Naive thymus-derived CD4-positive, alpha-beta T cell (primary cell): Measurements from ENCODE around the gene PITPNM1. TPM values are rescaled to one million over a fixed set of nuclear protein-coding genes. Genes with fewer than 3 reads are reported as not detected.
A peak's percentile ranks its signal among the peaks of the same experiment; 100 is the strongest.

Experiments
- ATAC-seq: fragments of 150-1000 bp; cut with Tn5 transposase; 2 replicates; pipeline ENCODE4 v1.10.0; 2021; ENCODE audit warnings: mild to moderate bottlenecking, moderate library complexity
- CTCF ChIA-PET: fragments of 350-600 bp; sonication (Branson Sonifier 250); formaldehyde crosslinking; loops from one replicate; lab custom pipeline; 2021; ENCODE audit warnings: antibody characterized with exemption; lab: Charles Lee
- POLR2A ChIA-PET: fragments of 350-600 bp; sonication (Branson Sonifier 250); formaldehyde crosslinking; loops from one replicate; lab custom pipeline; 2021; ENCODE audit warnings: antibody characterized with exemption, inconsistent platforms; lab: Charles Lee
- DNase-seq, 9 donors: peaks; one replicate each; pipeline versions ENCODE4 v3.0.0 to v3.0.0-alpha.2; 2020 to 2022; ENCODE audit warnings: mixed read lengths in 1 of 9
- H3K27ac ChIP-seq: one replicate; pipeline ENCODE4 v1.7.0; 2013; ENCODE audit warnings: mild to moderate bottlenecking, low read depth, low read length, moderate library complexity
- H3K27me3 ChIP-seq, 2 donors: one replicate each; pipeline ENCODE4 v1.7.0; 2013; ENCODE audit warnings: low read length in 2 of 2, mild to moderate bottlenecking in 2 of 2, moderate library complexity in 2 of 2; ENCODE audit not compliant: control insufficient read depth in 2 of 2, insufficient read depth in 2 of 2
- H3K36me3 ChIP-seq, 3 experiments: 1 replicate in 2 of 3; 2 replicates in 1 of 3; pipeline ENCODE4 v1.7.0; 2013; ENCODE audit warnings: low read length in 3 of 3, mild to moderate bottlenecking in 3 of 3, moderate library complexity in 1 of 3; ENCODE audit not compliant: insufficient read depth in 3 of 3, control insufficient read depth in 2 of 3
- H3K4me1 ChIP-seq, 2 donors: one replicate each; pipeline ENCODE4 v1.7.0; 2013; ENCODE audit warnings: low read length in 2 of 2, mild to moderate bottlenecking in 2 of 2, moderate library complexity in 1 of 2; ENCODE audit not compliant: control insufficient read depth in 2 of 2, insufficient read depth in 2 of 2
- H3K4me3 ChIP-seq: 2 replicates; pipeline ENCODE4 v1.7.0; 2013; ENCODE audit warnings: mild to moderate bottlenecking, low read length
- H3K9me3 ChIP-seq, 3 experiments: 1 replicate in 2 of 3; 2 replicates in 1 of 3; pipeline ENCODE4 v1.7.0; 2013; ENCODE audit warnings: low read length in 3 of 3; ENCODE audit not compliant: control insufficient read depth in 2 of 3
- H3K27ac Mint-ChIP-seq, 9 donors: one replicate each; pipeline ENCODE4 v1.8.0; 2020 to 2022; ENCODE audit warnings: mixed read lengths in 9 of 9, mild to moderate bottlenecking in 8 of 9, moderate library complexity in 5 of 9, inconsistent platforms in 2 of 9
- H3K27me3 Mint-ChIP-seq, 5 donors: one replicate each; pipeline ENCODE4 v1.8.0; 2021 to 2022; ENCODE audit warnings: mixed read lengths in 5 of 5, mild to moderate bottlenecking in 1 of 5
- H3K36me3 Mint-ChIP-seq, 5 donors: one replicate each; pipeline ENCODE4 v1.8.0; 2020 to 2022; ENCODE audit warnings: mixed read lengths in 5 of 5, mild to moderate bottlenecking in 3 of 5, inconsistent platforms in 1 of 5
- H3K4me1 Mint-ChIP-seq, 7 donors: one replicate each; pipeline ENCODE4 v1.8.0; 2020 to 2022; ENCODE audit warnings: mixed read lengths in 7 of 7, mild to moderate bottlenecking in 3 of 7, inconsistent platforms in 1 of 7
- H3K4me3 Mint-ChIP-seq, 10 donors: one replicate each; pipeline ENCODE4 v1.8.0; 2020 to 2022; ENCODE audit warnings: mild to moderate bottlenecking in 10 of 10, mixed read lengths in 10 of 10, moderate library complexity in 6 of 10, inconsistent platforms in 2 of 10
- H3K9me3 Mint-ChIP-seq, 11 donors: one replicate each; pipeline ENCODE4 v1.8.0; 2020 to 2022; ENCODE audit warnings: mixed read lengths in 11 of 11, mild to moderate bottlenecking in 4 of 11, inconsistent platforms in 1 of 11, moderate library complexity in 1 of 11
- intact Hi-C, 2 donors: fragments of 100-400 bp; cut with micrococcal nuclease; formaldehyde crosslinking; loops; one replicate each; pipeline ENCODE4 v1.15.1; 2023
- polyA plus RNA-seq, 2 donors: library from polyadenylated mRNA; unstranded; fragments of 300-500 nt; fragmentation: Illumina TruSeq; gene quantifications; one replicate each; pipeline ENCODE4 v1.2.3, GENCODE V29; 2021
- total RNA-seq, 6 experiments: library from RNA in 5 of 6; stranded (reverse) in 5 of 6; gene quantifications; 1 replicate in 5 of 6; 2 replicates in 1 of 6; pipeline ENCODE4 v1.2.3 and lab custom pipeline; 2021 to 2026

Gene PITPNM1
- total and polyA plus RNA-seq, 7 experiments from 2014 or later: 9.5 to 133 (median 92.4) TPM

DNA sequence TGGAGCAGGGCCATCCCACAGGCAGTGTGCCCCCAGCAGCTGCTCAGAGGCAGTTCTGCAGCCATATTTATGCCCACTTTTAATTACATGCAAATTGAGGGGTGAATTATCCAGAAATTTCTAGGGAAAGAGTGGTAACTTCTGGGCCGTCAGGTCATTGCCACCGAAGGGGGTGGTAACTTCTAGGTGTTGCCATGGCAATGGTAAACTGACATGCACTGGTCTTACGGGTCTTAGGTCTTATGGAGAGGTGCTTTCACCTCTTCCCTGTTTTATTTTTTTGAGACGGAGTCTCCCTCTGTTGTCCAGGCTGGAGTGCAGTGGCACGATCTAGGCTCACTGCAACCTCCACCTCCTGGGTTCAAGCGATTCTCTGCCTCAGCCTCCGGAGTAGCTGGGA is 32.3 kb downstream of the PITPNM1 start:
- H3K36me3 Mint-ChIP-seq: no peaks in the 10 kb centered on the region
- H3K27me3 ChIP-seq: no peaks in the 10 kb centered on the region
- ChIA-PET POLR2A (interaction anchor here (0.6 to 11.2 kb wide), 6 partner anchors 10 to 181 kb away, joined by 3 to 207 read pairs (median 6); partner anchors contain the start of genes AIP, CARNS1, PPP1CA and PTPRCAP), CTCF (interaction anchor here (1.0 kb wide), 1 partner anchor 38 kb away, joined by 4 read pairs; no protein-coding TSS in a partner anchor)
- no peak for ATAC-seq
- H3K27ac Mint-ChIP-seq: no peak overlapping the region
- no peaks in the 10 kb centered on the region for H3K9me3 Mint-ChIP-seq
- H3K27me3 Mint-ChIP-seq: peaks cover 0 to 17% (median 0%) of the 10 kb centered on the region in 5 donors
- no peak overlapping the region for H3K27ac ChIP-seq
- H3K36me3 ChIP-seq: peaks cover 0 to 4% (median 0%) of the 10 kb centered on the region in 3 experiments
- no peak overlapping the region for H3K4me3 Mint-ChIP-seq
- no peak overlapping the region for H3K4me3 ChIP-seq
- peaks cover 7 to 12% of the 10 kb centered on the region in 2 donors for H3K4me1 ChIP-seq
- no peaks in the 10 kb centered on the region for H3K9me3 ChIP-seq
- DNase-seq: no peak
- H3K4me1 Mint-ChIP-seq: peaks cover 5 to 17% (median 8%) of the 10 kb centered on the region in 7 donors
- intact Hi-C loops: no loop called here

GRCh38 chr11:67470337-67471002 is 34.7 kb downstream of the PITPNM1 start:
- Histone ChIP-seq H3K27ac (no peak overlapping the region), H3K4me1 (peaks cover 8 to 29% of the 10 kb centered on the region in 2 donors), H3K9me3 (no peaks in the 10 kb centered on the region), H3K27me3 (no peaks in the 10 kb centered on the region), H3K4me3 (no peak overlapping the region), H3K36me3 (peaks cover 0 to 4% (median 0%) of the 10 kb centered on the region in 3 experiments)
- H3K4me1 Mint-ChIP-seq: peaks cover 19 to 35% (median 23%) of the 10 kb centered on the region in 7 donors
- DNase-seq (no peak), ATAC-seq (no peak)
- peaks cover 0 to 10% (median 0%) of the 10 kb centered on the region in 5 donors for H3K27me3 Mint-ChIP-seq
- CTCF ChIA-PET: interaction anchor here (0.6 to 1.6 kb wide), 5 partner anchors 26 to 125 kb away, joined by 3 to 6 read pairs (median 3); partner anchors contain the start of gene PPP1CA
- peak overlapping the region in 4 of 9 donors; percentile 5 to 88 (median 48) for H3K27ac Mint-ChIP-seq
- H3K36me3 Mint-ChIP-seq: peaks cover 0 to 3% (median 0%) of the 10 kb centered on the region in 5 donors
- peak overlapping the region in 5 of 10 donors; percentile 87 to 92 (median 91) for H3K4me3 Mint-ChIP-seq
- no peaks in the 10 kb centered on the region for H3K9me3 Mint-ChIP-seq
- intact Hi-C loops: no loop called here
- POLR2A ChIA-PET: interaction anchor here (1.1 to 18.3 kb wide), 8 partner anchors 14 to 68 kb away, joined by 3 to 230 read pairs (median 138); partner anchors contain the start of genes AIP, CARNS1, CORO1B and GPR152

- no peak for ATAC-seq
- H3K4me3 Mint-ChIP-seq: peak overlapping the region; percentile 72 to 92 (median 84)
Observed at GRCh38 chr11:67469508-67469811, 35.7 kb downstream of the PITPNM1 start.

GRCh38 chr11:67468759-67469507 is 36.2 kb downstream of the PITPNM1 start, which contains the start of gene TMEM134:
TSS of gene TMEM134 (minus strand) at chr11:67469251. CDS start at chr11:67469192, 59 bp downstream.
- Mint-ChIP-seq H3K9me3 (no peaks in the 10 kb centered on the region), H3K27me3 (peaks cover 0 to 6% (median 0%) of the 10 kb centered on the region in 5 donors), H3K36me3 (peaks cover 0 to 9% (median 0%) of the 10 kb centered on the region in 5 donors), H3K4me1 (peaks cover 23 to 44% (median 29%) of the 10 kb centered on the region in 7 donors), H3K27ac (peak within 1 kb of the TSS; percentile 79 to 97 (median 88)), H3K4me3 (peak within 1 kb of the TSS; percentile 87 to 95 (median 90))
- intact Hi-C loops: loop anchor here (1.0 kb wide), 14 partner anchors 13 to 230 kb away; partner anchors contain the start of genes PPP1CA (in 2 of the 2), PTPRCAP (in 2 of the 2), RPS6KB2 (in 2 of the 2) and AIP (in 1 of the 2)
- ATAC-seq: peak; percentile 92
- peak within 1 kb of the TSS; percentile 74 for H3K4me3 ChIP-seq
- peak within 1 kb of the TSS; percentile 94 for H3K27ac ChIP-seq
- no peaks in the 10 kb centered on the region for H3K9me3 ChIP-seq
- peaks cover 19 to 39% of the 10 kb centered on the region in 2 donors for H3K4me1 ChIP-seq
- H3K36me3 ChIP-seq: peaks cover 0 to 4% (median 0%) of the 10 kb centered on the region in 3 experiments
- ChIA-PET POLR2A (interaction anchor here (0.6 to 18.3 kb wide), 21 partner anchors 9 to 229 kb away, joined by 3 to 230 read pairs (median 11); partner anchors contain the start of genes AIP, CABP4, CARNS1 and CORO1B), CTCF (interaction anchor here (0.7 to 2.8 kb wide), 13 partner anchors 13 to 82 kb away, joined by 3 to 11 read pairs (median 6); partner anchors contain the start of genes AIP, PPP1CA, PTPRCAP and TBC1D10C)
- H3K27me3 ChIP-seq: no peaks in the 10 kb centered on the region
- DNase-seq: peak; percentile 82 to 95 (median 89)

More at GRCh38 chr11:67469508-67469811, 35.7 kb downstream of the PITPNM1 start:
- POLR2A ChIA-PET: interaction anchor here (1.1 to 18.3 kb wide), 12 partner anchors 10 to 78 kb away, joined by 3 to 230 read pairs (median 56); partner anchors contain the start of genes AIP, CARNS1, CORO1B and GPR152
- peaks cover 0 to 4% (median 0%) of the 10 kb centered on the region in 3 experiments for H3K36me3 ChIP-seq
- peaks cover 0 to 9% (median 0%) of the 10 kb centered on the region in 5 donors for H3K36me3 Mint-ChIP-seq
- peaks cover 0 to 7% (median 0%) of the 10 kb centered on the region in 5 donors for H3K27me3 Mint-ChIP-seq
- DNase-seq: no peak
- no peaks in the 10 kb centered on the region for H3K27me3 ChIP-seq
- H3K9me3 ChIP-seq: no peaks in the 10 kb centered on the region
- peak overlapping the region; percentile 67 for H3K4me3 ChIP-seq
- H3K27ac Mint-ChIP-seq: peak overlapping the region; percentile 28 to 93 (median 88)
- CTCF ChIA-PET: interaction anchor here (0.7 to 2.8 kb wide), 6 partner anchors 15 to 68 kb away, joined by 3 to 11 read pairs (median 6); partner anchors contain the start of genes PPP1CA and PTPRCAP
- no peaks in the 10 kb centered on the region for H3K9me3 Mint-ChIP-seq
- peaks cover 23 to 39% (median 29%) of the 10 kb centered on the region in 7 donors for H3K4me1 Mint-ChIP-seq
- peak overlapping the region; percentile 94 for H3K27ac ChIP-seq
- H3K4me1 ChIP-seq: peaks cover 14 to 33% of the 10 kb centered on the region in 2 donors
- intact Hi-C loops: loop anchor here (1.0 kb wide), 14 partner anchors 13 to 230 kb away; partner anchors contain the start of genes PPP1CA (in 2 of the 2), PTPRCAP (in 2 of the 2), RPS6KB2 (in 2 of the 2) and AIP (in 1 of the 2)

DNA sequence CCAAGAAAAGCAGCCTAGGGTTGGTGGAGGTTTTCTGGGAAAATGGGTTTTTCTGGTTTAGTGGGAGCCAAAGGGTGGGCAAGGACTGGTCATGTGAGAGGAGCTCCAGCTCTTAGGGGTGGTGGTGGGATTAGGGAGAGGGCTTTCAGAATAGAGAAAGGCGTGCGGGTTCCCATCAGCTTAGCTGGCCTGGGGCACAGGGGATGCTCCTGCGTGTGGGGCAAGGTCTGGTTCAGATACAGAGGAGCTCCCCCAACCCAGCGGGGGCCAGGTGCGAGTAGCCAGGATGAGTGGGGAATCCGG is 36.8 kb downstream of the PITPNM1 start:
- DNase-seq (peak in 1 of 9 donors; percentile 20), ATAC-seq (no peak)
- H3K9me3 Mint-ChIP-seq: no peaks in the 10 kb centered on the region
- peak overlapping the region; percentile 74 for H3K4me3 ChIP-seq
- POLR2A ChIA-PET: interaction anchor here (0.6 to 18.3 kb wide), 20 partner anchors 9 to 229 kb away, joined by 3 to 230 read pairs (median 11); partner anchors contain the start of genes AIP, CABP4, CARNS1 and CORO1B
- intact Hi-C loops: no loop called here
- peaks cover 23 to 44% (median 29%) of the 10 kb centered on the region in 7 donors for H3K4me1 Mint-ChIP-seq
- H3K36me3 ChIP-seq: peaks cover 0 to 4% (median 0%) of the 10 kb centered on the region in 3 experiments
- CTCF ChIA-PET: interaction anchor here (0.8 to 2.8 kb wide), 10 partner anchors 13 to 81 kb away, joined by 3 to 11 read pairs (median 6); partner anchors contain the start of genes AIP, PPP1CA, PTPRCAP and TBC1D10C
- H3K36me3 Mint-ChIP-seq: peaks cover 0 to 9% (median 0%) of the 10 kb centered on the region in 5 donors
- peak overlapping the region; percentile 87 to 95 (median 90) for H3K4me3 Mint-ChIP-seq
- peaks cover 0 to 6% (median 0%) of the 10 kb centered on the region in 5 donors for H3K27me3 Mint-ChIP-seq
- no peaks in the 10 kb centered on the region for H3K27me3 ChIP-seq
- peak overlapping the region; percentile 94 for H3K27ac ChIP-seq
- no peaks in the 10 kb centered on the region for H3K9me3 ChIP-seq
- peak overlapping the region; percentile 77 to 97 (median 88) for H3K27ac Mint-ChIP-seq
- H3K4me1 ChIP-seq: peaks cover 20 to 42% of the 10 kb centered on the region in 2 donors
